DOHH2 (cell line): ENCODE measurements around the gene DLG1.

Experiments
- EZH2phosphoT487 ChIP-seq: fragments of 200-600 bp; sonication (generic); IDR thresholded peaks from 2 replicates; pipeline ENCODE4 v1.6.1; 2017; ENCODE audit warnings: borderline replicate concordance, mild to moderate bottlenecking, antibody characterized with exemption, low read length, moderate library complexity, mixed read lengths
- TF ChIP-seq, protein P1 (sequence below): fragments of 200-600 bp; sonication (generic); IDR thresholded peaks from one replicate; pipeline ENCODE4 v1.5.1; 2014; ENCODE audit warnings: antibody characterized with exemption, mild to moderate bottlenecking, low read depth, low read length; ENCODE audit not compliant: poor library complexity, severe bottlenecking

DNA sequence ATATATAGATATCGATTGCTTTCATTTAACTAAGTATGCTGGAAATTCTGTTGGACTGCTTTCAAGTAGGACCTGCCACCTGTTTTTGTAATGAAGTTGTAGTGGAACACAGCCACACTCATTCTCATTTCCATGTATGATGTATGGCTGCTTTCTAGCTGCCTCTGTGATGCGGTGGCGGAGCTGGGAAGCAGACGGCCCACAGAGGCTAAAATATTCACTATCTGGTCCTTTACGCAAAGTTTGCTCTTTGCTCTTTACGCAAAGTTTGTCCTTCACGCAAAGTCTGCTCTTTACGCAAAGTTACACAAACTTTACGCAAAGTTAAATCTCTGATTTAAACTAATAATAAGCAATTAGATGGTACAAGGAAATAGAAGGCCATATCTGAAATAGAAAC, 91.5 kb downstream of the DLG1 start:
- TF ChIP-seq, protein P1, sequence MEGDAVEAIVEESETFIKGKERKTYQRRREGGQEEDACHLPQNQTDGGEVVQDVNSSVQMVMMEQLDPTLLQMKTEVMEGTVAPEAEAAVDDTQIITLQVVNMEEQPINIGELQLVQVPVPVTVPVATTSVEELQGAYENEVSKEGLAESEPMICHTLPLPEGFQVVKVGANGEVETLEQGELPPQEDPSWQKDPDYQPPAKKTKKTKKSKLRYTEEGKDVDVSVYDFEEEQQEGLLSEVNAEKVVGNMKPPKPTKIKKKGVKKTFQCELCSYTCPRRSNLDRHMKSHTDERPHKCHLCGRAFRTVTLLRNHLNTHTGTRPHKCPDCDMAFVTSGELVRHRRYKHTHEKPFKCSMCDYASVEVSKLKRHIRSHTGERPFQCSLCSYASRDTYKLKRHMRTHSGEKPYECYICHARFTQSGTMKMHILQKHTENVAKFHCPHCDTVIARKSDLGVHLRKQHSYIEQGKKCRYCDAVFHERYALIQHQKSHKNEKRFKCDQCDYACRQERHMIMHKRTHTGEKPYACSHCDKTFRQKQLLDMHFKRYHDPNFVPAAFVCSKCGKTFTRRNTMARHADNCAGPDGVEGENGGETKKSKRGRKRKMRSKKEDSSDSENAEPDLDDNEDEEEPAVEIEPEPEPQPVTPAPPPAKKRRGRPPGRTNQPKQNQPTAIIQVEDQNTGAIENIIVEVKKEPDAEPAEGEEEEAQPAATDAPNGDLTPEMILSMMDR, result no peak
- TF ChIP-seq EZH2phosphoT487, result no peak
